Urinary bladder (tissue), 4 donors: ENCODE results near the gene EP400. TPM values are rescaled to one million over a fixed set of nuclear protein-coding genes. Genes with fewer than 3 reads are reported as not detected.

Source experiments
- DNase-seq: peaks from one replicate; pipeline ENCODE4 v3.0.0-alpha.2; 2015; ENCODE audit errors: extremely low spot score
- H3K27ac ChIP-seq: one replicate; pipeline ENCODE4 v1.5.1; 2013; ENCODE audit warnings: low read depth, mild to moderate bottlenecking, moderate library complexity
- H3K36me3 ChIP-seq: one replicate; pipeline ENCODE4 v1.6.1; 2013; ENCODE audit warnings: mild to moderate bottlenecking, moderate library complexity; ENCODE audit not compliant: insufficient read depth
- H3K4me1 ChIP-seq: one replicate; pipeline ENCODE4 v1.6.1; 2013; ENCODE audit warnings: mild to moderate bottlenecking, moderate library complexity; ENCODE audit not compliant: insufficient read depth
- H3K4me3 ChIP-seq: one replicate; pipeline ENCODE4 v1.5.1; 2013; ENCODE audit warnings: low read depth, low read length
- WGBS: extraction: QIAGEN DNeasy Blood & Tissue Kit; methylation state at CpG from one replicate; pipeline ENCODE4 v1.1.7; 2013; 5-methylcytosine and 5-hydroxymethylcytosine counted together
- polyA plus RNA-seq: library from polyadenylated mRNA; stranded (reverse); fragments of 200-250 nt; gene quantifications from one replicate; pipeline ENCODE4 v1.2.3, GENCODE V29; 2013
- small RNA-seq: library from RNA; depleted of rRNA; stranded (forward); fragments of <200 nt; gene quantifications from one replicate; pipeline ENCODE3, GENCODE V24; 2014
- total RNA-seq: library from RNA; depleted of rRNA; stranded (reverse); fragments of >200 nt; gene quantifications from one replicate; pipeline ENCODE4 v1.2.3, GENCODE V29; 2014
- donor health status: healthy with polysubstance abuse.
- donor health status: healthy.

The EP400 gene
- total and polyA plus RNA-seq, 2 donors: 17.9 to 20.1 TPM

DNA sequence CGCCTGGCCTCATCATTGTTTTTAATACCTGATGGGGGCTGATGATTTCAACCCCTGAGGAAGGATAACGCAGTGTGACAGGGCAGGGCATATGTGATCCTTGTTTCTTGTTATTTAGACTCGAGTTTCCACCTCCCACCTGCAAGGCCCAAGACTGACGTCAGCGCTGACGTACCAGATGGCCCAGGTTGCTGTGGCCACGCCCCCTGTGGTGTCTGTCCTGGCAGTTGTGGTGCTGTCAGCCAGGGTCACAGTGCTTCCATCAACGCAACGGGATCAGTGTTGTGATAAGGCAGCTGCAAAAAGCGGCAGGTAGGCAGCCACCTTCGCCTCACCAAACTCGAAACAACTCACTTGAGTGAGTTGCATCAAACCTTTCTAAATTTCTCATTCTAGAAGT lies 176.0 kb downstream of the EP400 start:
- no peak for DNase-seq
- 96% methylated on average over 12 of the region's 12 CpGs for WGBS
- Histone ChIP-seq H3K4me3 (no peak overlapping the region), H3K36me3 (peaks cover 6% of the 10 kb centered on the region), H3K4me1 (no peaks in the 10 kb centered on the region), H3K27ac (no peak overlapping the region)

- no peaks in the 10 kb centered on the region for H3K4me1 ChIP-seq
- no peak for DNase-seq
- no peak overlapping the region for H3K27ac ChIP-seq
- 98% methylated on average over 8 of the region's 8 CpGs for WGBS
- no peak overlapping the region for H3K4me3 ChIP-seq
- H3K36me3 ChIP-seq: peaks cover 6% of the 10 kb centered on the region
These were observed 177.3 kb downstream of the EP400 start for GRCh38 chr12:132127041-132127440.

GRCh38 chr12:132129007-132129406 lies 179.3 kb downstream of the EP400 start:
- H3K4me3 ChIP-seq: no peak overlapping the region
- DNase-seq: no peak

DNA sequence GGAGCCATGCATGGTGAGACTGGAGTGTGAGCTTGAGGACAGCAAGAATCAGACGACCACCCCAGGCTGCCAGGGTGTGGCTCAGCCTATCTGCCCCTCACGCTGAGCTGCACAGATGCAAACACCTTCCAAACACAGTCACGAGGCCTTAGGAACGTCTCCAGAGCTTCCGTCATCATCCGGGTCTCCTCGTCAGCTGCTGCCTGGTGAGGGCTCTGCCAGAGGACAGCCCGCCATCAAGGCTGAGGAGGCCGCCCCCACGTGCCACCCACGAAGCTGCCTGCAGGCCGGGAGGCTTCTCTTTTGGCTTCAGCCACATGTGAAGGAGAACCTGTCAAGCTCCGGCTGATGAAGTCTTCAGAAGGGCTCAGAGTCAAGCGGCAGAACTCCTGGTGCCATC lies 180.9 kb downstream of the EP400 start:
- Histone ChIP-seq H3K4me3 (no peak overlapping the region), H3K4me1 (no peaks in the 10 kb centered on the region), H3K36me3 (peaks cover 4% of the 10 kb centered on the region), H3K27ac (no peak overlapping the region)
- WGBS: 93% methylated on average over 14 of the region's 14 CpGs
- DNase-seq: no peak

More at GRCh38 chr12:132129007-132129406, 179.3 kb downstream of the EP400 start:
- Histone ChIP-seq H3K27ac (no peak overlapping the region), H3K36me3 (peaks cover 6% of the 10 kb centered on the region), H3K4me1 (no peaks in the 10 kb centered on the region)
- 95% methylated on average over 3 of the region's 3 CpGs for WGBS

Small RNA genes lying within 50 kb of the gene (small RNA-seq; reads per million reads assigned to genes)
- not detected for gene AC131009.3
- gene AC137590.2: not detected
- 17.7 reads per million, percentile 95 among the genes with 10 or more reads in this experiment for gene SNORA49

Other genes starting within 250 kb of the EP400 start
- 29.0 TPM for gene SFSWAP, start 238.9 kb upstream of the EP400 start, total RNA-seq
- gene SFSWAP, start 238.9 kb upstream of the EP400 start, polyA plus RNA-seq: 31.6 TPM
- gene MMP17, start 121.5 kb upstream of the EP400 start, total RNA-seq: 3.9 TPM
- 6.9 TPM for gene MMP17, start 121.5 kb upstream of the EP400 start, polyA plus RNA-seq
- gene ULK1, start 55.3 kb upstream of the EP400 start, total RNA-seq: 10.9 TPM
- gene ULK1, start 55.3 kb upstream of the EP400 start, polyA plus RNA-seq: 34.4 TPM
- 6.5 TPM for gene PUS1, start 20.7 kb upstream of the EP400 start, total RNA-seq
- gene PUS1, start 20.7 kb upstream of the EP400 start, polyA plus RNA-seq: 22.2 TPM
- 6.5 TPM for gene DDX51, start 194.4 kb downstream of the EP400 start, total RNA-seq
- 17.4 TPM for gene DDX51, start 194.4 kb downstream of the EP400 start, polyA plus RNA-seq
- 4.3 TPM for gene NOC4L, start 194.5 kb downstream of the EP400 start, total RNA-seq
- 24.4 TPM for gene NOC4L, start 194.5 kb downstream of the EP400 start, polyA plus RNA-seq